OCI-LY7 (cell line): ENCODE measurements around the gene PRRT1B.

Experiments
- CTCF ChIP-seq: fragments of 200-600 bp; sonication (generic); conservative IDR thresholded peaks from 2 replicates; pipeline ENCODE4 v1.5.1; 2014; ENCODE audit warnings: mild to moderate bottlenecking, antibody characterized with exemption, low read length, moderate library complexity, mixed read lengths
- EZH2phosphoT487 ChIP-seq: fragments of 200-600 bp; sonication (generic); IDR thresholded peaks from 2 replicates; pipeline ENCODE4 v1.6.1; 2018; ENCODE audit warnings: low read depth, borderline replicate concordance, mild to moderate bottlenecking, mixed run types, antibody characterized with exemption, low read length, moderate library complexity, mixed read lengths

DNA sequence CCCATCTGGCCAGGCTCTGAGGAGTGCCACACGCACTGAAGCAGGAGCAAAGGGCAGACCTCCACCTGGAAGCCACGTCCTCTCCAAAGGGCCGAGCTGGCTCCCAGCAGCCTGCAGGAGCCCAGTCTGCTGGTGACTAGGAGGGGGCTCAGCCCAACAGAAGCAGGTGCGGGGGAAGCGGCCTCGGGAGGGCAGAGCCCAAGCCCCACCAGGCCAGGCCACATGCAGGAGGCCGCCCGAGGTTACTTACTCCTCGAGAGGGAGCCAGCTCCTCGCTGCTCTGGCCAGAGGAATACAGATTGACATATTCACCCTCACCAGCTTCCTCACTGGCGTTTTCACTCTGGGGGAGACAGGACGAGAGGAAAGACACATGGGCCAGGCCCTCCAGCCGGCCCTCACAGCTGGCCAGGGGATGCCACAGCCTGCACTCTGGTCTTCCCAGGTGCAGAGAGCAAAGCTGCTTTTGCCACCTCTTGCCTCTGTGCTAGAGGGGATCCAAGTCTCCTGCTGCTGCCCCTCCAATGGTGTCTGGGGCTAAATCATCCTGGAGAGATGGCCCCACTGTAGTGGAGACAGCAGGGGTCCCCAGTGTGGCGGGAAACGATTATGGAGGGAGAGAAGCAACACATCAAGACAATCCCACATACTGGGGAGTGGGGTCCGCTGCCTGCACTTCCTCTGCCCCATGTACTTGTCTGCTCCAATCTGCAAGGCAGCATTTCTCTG lies 58.6 kb downstream of the PRRT1B start:
- TF ChIP-seq CTCF = no peak
- no peak for TF ChIP-seq EZH2phosphoT487
